ENCODE results near the gene ZNF181.

DNA sequence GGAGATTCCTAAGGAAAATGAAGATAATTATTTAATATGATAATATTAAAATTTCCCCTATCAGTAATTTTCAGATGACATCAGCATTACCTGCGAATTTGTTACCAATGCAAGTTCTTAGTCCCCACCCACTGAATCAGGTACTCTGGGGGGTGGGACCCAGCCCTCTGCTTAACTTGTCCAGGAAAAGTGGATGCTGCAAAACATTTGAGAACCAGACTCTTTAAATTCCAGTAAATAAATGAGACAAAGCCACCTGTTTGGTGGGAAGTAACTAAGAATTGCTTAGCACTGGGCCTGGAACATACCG lies 39.5 kb downstream of the ZNF181 start:
- TF ChIP-seq POLR2A (IDR thresholded peaks at IDR 0.05; ENCODE audit: low read depth, low read length) (no peak), SPI1 (IDR thresholded peaks at IDR 0.05; ENCODE audit: low read depth, low read length) (no peak), TAF1 (IDR thresholded peaks at IDR 0.05; ENCODE audit: low read depth, low read length) (no peak), POLR2AphosphoS5 (IDR thresholded peaks at IDR 0.05; ENCODE audit: low read depth, low read length) (no peak)

All from GM12891 (cell line).